Astrocyte of the cerebellum (primary cell): ENCODE data around the gene PDSS2.
A peak's percentile ranks its signal among the peaks of the same experiment; 100 is the strongest.
"Not testable (repeated sequence)": the region's sequence is repeated elsewhere in the genome, so short reads cannot be mapped to it uniquely, and the experiment has no call there.

ENCODE experiments used
- DNase-seq: peaks from one replicate; pipeline ENCODE4 v3.0.0-alpha.2; 2011; ENCODE audit warnings: low read depth
- H3K4me3 ChIP-seq: 2 replicates; pipeline ENCODE4 v1.5.1; 2011; ENCODE audit warnings: mild to moderate bottlenecking, low read depth, low read length, moderate library complexity
- in situ Hi-C: cut with HindIII; loops from 2 replicates; pipeline ENCODE4 v1.10.0; 2017; ENCODE audit warnings: low sequenced_read_pairs
- TF ChIP-seq, protein P1 (sequence below): IDR thresholded peaks from 2 replicates; pipeline ENCODE4 v1.5.1; 2012; ENCODE audit warnings: low read length, low read depth, moderate library complexity, mild to moderate bottlenecking; ENCODE audit errors: missing control alignments

Gene PDSS2

DNA sequence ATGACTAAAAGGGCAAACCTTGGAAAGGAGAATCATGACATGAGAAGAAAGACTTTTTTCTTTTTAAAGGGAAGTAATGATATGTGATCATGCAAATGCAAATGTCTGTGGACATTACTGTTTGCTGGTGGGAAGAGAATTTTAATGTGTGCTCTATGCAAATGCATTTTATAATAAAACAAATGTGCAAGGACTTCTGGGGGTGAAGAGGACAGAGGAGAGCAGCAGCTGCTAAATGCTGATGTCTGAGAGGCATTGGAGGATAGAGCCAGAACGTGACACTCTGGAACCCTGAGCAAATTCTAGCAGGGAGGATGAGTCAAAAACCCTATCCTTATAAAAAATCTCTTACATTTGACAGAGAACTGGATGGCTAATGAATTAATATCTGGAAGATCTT lies 274.9 kb downstream of the PDSS2 start:
- no peak for DNase-seq
- in situ Hi-C loops = no loop called here
- no peak overlapping the region for H3K4me3 ChIP-seq
- TF ChIP-seq, protein P1, sequence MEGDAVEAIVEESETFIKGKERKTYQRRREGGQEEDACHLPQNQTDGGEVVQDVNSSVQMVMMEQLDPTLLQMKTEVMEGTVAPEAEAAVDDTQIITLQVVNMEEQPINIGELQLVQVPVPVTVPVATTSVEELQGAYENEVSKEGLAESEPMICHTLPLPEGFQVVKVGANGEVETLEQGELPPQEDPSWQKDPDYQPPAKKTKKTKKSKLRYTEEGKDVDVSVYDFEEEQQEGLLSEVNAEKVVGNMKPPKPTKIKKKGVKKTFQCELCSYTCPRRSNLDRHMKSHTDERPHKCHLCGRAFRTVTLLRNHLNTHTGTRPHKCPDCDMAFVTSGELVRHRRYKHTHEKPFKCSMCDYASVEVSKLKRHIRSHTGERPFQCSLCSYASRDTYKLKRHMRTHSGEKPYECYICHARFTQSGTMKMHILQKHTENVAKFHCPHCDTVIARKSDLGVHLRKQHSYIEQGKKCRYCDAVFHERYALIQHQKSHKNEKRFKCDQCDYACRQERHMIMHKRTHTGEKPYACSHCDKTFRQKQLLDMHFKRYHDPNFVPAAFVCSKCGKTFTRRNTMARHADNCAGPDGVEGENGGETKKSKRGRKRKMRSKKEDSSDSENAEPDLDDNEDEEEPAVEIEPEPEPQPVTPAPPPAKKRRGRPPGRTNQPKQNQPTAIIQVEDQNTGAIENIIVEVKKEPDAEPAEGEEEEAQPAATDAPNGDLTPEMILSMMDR = no peak

DNA sequence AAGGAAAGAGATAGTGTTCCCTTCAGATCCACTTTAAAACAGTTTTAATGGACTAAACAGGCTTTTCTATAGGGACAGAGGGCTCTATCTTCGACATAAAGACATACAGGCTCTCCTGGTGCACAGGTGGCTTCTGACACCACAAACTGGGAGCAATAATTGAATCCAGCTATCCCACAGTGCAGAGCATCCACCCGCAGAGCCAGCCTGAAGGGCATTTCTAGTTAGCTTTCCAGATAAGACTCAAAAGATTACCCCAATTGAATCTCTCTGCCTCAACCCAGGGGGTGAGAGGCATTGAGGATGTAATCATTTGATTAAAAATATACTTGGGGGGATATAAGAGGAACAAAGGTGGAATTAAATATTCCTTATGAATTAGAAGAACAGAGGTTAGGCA lies 279.3 kb downstream of the PDSS2 start:
- in situ Hi-C loops = no loop called here
- DNase-seq = no peak
- H3K4me3 ChIP-seq = no peak overlapping the region
- TF ChIP-seq, protein P1 = no peak

DNA sequence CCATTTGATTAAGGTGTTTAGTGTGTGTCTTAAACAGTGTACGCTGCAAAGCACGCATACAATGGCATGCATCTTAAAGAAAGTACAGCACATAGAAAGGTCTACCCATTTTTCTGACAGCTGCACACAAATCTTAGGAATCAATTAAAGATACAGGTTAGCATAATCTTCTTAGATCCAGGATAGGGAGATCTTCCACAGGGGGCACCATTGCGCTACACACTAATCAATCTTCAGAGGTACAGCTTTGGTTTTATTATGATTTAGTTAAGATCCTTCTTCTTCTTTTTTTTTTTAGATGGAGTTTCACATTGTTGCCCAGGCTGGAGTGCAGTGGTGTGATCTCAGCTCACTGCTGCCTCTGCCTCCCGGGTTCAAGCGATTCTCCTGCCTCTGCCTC lies 280.4 kb downstream of the PDSS2 start:
- H3K4me3 ChIP-seq = no peak overlapping the region
- in situ Hi-C loops = no loop called here
- TF ChIP-seq, protein P1 = peak; percentile 33
- DNase-seq = no peak

DNA sequence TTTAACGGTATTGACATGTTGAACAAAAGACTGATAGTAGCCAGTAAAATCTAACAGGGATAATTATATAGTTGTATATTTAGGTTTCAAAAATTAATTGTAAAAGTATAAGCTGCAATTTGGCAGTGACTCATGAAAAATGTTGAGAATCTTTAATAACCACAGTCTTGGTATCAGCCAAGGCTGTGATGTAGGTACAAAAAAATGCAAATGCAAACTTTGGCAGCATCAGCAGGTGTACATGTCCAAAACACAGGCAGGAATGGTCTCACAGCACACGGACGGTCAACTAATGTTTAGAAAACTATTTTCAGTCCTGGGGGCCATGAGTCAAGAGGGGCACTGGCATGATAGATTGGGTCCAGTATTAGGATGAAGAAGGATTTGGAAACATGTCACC lies 285.6 kb downstream of the PDSS2 start:
- DNase-seq = peak; percentile 9
- TF ChIP-seq, protein P1 = no peak
- in situ Hi-C loops = no loop called here
- no peak overlapping the region for H3K4me3 ChIP-seq

DNA sequence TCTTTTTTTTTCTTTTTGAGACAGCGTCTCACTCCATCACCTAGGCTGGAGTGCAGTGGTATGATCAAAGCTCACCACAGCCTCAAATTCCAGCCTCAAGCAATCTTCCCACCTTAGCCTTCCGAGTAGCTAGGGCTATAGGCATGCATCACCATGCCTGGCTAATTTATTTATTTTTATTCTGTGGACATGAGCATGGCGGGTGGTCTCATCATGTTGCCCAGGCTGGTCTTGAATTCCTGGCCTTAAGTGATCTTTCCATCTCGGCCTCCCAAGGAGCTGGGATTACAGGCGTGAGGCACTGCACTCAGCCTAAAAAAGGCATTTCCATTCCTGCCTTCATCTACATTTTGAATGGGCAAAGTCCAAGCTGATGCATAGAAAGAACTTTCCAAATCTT lies 287.9 kb downstream of the PDSS2 start:
- TF ChIP-seq, protein P1 = no peak
- in situ Hi-C loops = no loop called here

DNA sequence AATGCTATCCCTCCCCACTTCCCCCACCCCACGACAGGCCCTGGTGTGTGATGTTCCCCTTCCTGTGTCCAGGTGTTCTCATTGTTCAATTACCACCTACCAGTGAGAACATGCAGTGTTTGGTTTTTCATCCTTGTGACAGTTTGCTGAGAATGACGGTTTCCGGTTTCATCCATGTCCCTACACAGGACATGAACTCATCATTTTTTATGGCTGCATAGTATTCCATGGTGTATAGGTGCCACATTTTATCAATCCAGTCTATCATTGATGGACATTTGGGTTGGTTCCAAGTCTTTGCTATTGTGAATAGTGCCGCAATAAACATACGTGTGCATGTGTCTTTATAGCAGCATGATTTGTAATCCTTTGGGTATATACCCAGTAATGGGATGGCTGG lies 295.1 kb downstream of the PDSS2 start:
- DNase-seq, H3K4me3 ChIP-seq, in situ Hi-C loops: not testable (repeated sequence)

More for the DNA sequence above, 287.9 kb downstream of the PDSS2 start:
- no peak for DNase-seq
- no peak overlapping the region for H3K4me3 ChIP-seq

DNA sequence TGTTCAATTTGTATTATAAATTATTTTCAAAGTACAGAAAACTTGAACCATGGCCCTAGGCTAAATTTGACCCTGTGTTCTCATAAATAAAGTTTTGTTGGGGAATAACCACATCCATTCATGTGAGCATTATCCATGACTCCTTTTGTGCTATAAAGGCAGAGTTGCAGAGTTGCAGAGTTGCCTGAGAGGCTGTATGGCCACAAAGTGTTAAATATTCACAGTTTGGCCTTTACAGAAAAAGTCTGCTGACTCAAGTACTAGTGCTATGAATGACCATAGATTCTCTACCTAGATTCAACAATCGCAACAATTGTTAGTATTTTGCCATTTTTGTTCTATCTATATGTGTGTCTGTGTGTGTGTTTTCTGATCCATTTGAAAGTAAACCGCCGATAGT lies 297.8 kb downstream of the PDSS2 start:
- TF ChIP-seq, protein P1 = no peak
- no peak overlapping the region for H3K4me3 ChIP-seq
- no peak for DNase-seq
- in situ Hi-C loops = no loop called here
